ENCODE measurements around the gene NPTX1.

DNA sequence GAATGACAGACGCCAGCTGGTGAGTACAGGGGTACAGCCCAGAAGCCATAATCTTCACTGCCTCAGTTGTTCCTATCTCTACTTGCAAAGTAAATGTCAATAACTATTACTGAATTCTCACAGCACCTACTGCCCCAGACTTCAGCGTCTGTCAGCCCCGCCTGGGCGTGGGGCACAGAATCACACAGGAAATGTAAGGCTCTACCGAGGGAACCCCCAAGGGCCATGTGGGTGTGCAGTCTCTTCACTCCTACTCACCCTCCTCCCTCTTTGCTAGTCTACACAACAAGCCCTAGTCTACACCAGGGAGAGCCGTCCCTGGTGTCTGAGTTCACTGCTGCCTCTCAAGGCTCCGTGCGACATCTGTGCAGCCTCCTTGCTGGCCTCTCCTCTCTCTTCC lies 4.5 kb downstream of the NPTX1 start:
- TF ChIP-seq, protein P1, sequence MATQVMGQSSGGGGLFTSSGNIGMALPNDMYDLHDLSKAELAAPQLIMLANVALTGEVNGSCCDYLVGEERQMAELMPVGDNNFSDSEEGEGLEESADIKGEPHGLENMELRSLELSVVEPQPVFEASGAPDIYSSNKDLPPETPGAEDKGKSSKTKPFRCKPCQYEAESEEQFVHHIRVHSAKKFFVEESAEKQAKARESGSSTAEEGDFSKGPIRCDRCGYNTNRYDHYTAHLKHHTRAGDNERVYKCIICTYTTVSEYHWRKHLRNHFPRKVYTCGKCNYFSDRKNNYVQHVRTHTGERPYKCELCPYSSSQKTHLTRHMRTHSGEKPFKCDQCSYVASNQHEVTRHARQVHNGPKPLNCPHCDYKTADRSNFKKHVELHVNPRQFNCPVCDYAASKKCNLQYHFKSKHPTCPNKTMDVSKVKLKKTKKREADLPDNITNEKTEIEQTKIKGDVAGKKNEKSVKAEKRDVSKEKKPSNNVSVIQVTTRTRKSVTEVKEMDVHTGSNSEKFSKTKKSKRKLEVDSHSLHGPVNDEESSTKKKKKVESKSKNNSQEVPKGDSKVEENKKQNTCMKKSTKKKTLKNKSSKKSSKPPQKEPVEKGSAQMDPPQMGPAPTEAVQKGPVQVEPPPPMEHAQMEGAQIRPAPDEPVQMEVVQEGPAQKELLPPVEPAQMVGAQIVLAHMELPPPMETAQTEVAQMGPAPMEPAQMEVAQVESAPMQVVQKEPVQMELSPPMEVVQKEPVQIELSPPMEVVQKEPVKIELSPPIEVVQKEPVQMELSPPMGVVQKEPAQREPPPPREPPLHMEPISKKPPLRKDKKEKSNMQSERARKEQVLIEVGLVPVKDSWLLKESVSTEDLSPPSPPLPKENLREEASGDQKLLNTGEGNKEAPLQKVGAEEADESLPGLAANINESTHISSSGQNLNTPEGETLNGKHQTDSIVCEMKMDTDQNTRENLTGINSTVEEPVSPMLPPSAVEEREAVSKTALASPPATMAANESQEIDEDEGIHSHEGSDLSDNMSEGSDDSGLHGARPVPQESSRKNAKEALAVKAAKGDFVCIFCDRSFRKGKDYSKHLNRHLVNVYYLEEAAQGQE (IDR thresholded peaks at IDR 0.05; ENCODE audit: insufficient read depth in 1 of 2, low read depth in 2 of 2, low read length in 2 of 2): no peak
- TF ChIP-seq SIN3A (IDR thresholded peaks at IDR 0.05; ENCODE audit: borderline replicate concordance, insufficient read depth, low read length) (no peak), POLR2AphosphoS5 (IDR thresholded peaks at IDR 0.05; ENCODE audit: low read depth, low read length) (no peak), TAF1 (IDR thresholded peaks at IDR 0.05; ENCODE audit: borderline replicate concordance, insufficient read depth, low read length) (no peak)
